ENCODE data around the gene UBL3. TPM values are rescaled to one million over a fixed set of nuclear protein-coding genes. Genes with fewer than 3 reads are reported as not detected.

Gene UBL3
- total RNA-seq, 1 experiment from 2014 or later = 19.0 TPM

DNA sequence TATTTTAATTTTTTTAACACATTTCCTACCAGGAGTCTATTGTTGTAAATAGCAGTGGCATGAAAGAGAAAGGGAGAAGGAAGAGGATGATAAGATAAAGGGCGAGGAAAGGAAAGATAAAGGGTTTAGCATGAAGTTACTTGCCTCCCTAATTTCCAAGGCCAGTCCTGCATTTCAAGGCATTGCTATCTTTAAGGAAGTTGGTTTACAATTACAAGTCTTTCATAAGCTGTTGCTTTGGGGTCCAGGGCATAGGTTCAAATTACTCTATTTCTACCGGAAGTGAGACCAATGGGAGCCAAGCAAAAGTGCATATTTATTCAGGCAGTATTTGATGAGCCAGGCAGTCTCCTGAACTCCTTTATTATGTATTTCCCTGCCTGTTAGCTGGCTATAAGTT is 27.7 kb upstream of the UBL3 start:
- Histone ChIP-seq H4K91ac (ENCODE audit: insufficient read length, low read depth, low read length) (no peak overlapping the region), H2AFZ (ENCODE audit: low read length) (no peak overlapping the region), H3K9me3 (ENCODE audit: control insufficient read depth, low read depth, low read length) (no peaks in the 10 kb centered on the region), H3K79me1 (ENCODE audit: insufficient read depth, low read depth, low read length, poor library complexity, severe bottlenecking) (no peaks in the 10 kb centered on the region), H3K56ac (ENCODE audit: insufficient read length, low read depth, low read length) (no peak overlapping the region), H2BK15ac (ENCODE audit: low read depth, low read length) (no peak overlapping the region), H4K20me1 (ENCODE audit: control insufficient read depth, insufficient read depth, insufficient read length) (no peaks in the 10 kb centered on the region), H3K23ac (ENCODE audit: insufficient read length, low read depth, low read length) (no peak overlapping the region), H4K8ac (replicated peaks; ENCODE audit: insufficient read length, low read depth, low read length) (no peak overlapping the region), H2BK12ac (ENCODE audit: insufficient read length, low read depth, low read length) (no peak overlapping the region), H3K4me1 (ENCODE audit: insufficient read depth, low read length) (peaks cover 13% of the 10 kb centered on the region; the same call in 1 of the 2 replicates), H3K79me2 (ENCODE audit: insufficient read depth, low read length) (no peaks in the 10 kb centered on the region), H3K9ac (ENCODE audit: extremely low read depth, insufficient read length, low read length) (no peak overlapping the region), H2BK120ac (ENCODE audit: low read depth, low read length, poor library complexity, severe bottlenecking) (no peak overlapping the region), H2AK5ac (ENCODE audit: insufficient read length, low read length) (no peak overlapping the region), H2BK20ac (ENCODE audit: low read depth, low read length, poor library complexity, severe bottlenecking) (no peak overlapping the region), H3K27me3 (ENCODE audit: insufficient read depth, low read length) (no peaks in the 10 kb centered on the region), H3K4ac (ENCODE audit: low read depth, low read length) (no peak overlapping the region), H3K23me2 (ENCODE audit: insufficient read length, low read depth, low read length, poor library complexity, severe bottlenecking) (no peaks in the 10 kb centered on the region), H3K14ac (ENCODE audit: insufficient read depth, low read length) (no peak overlapping the region), H3K4me2 (ENCODE audit: insufficient read depth, insufficient read length, low read length) (no peak overlapping the region), H3K27ac (ENCODE audit: insufficient read length, low read depth, low read length) (no peak overlapping the region), H3K18ac (ENCODE audit: insufficient read length, low read depth, low read length) (no peak overlapping the region), H3T11ph (ENCODE audit: low read length) (no peak overlapping the region), H2BK5ac (ENCODE audit: insufficient read length, low read length) (no peak overlapping the region), H4K5ac (ENCODE audit: insufficient read length, low read depth, low read length) (no peak overlapping the region)
- WGBS (ENCODE audit: extremely low coverage, insufficient read length, low lambda C conversion rate) = no CpG with 5 or more reads among the region's 2 CpGs
- Mint-ChIP-seq H3K27ac (no peak overlapping the region), H3K4me3 (no peak overlapping the region), H3K4me1 (peaks cover 36 to 43% of the 10 kb centered on the region in 2 experiments), H3K9me3 (no peaks in the 10 kb centered on the region), H3K36me3 (ENCODE audit: insufficient read depth in 1 of 3, low read depth in 3 of 3) (no peaks in the 10 kb centered on the region), H3K27me3 (ENCODE audit: low read depth) (no peaks in the 10 kb centered on the region)
- DNase-seq = no peak
- TF ChIP-seq CTCF (conservative IDR thresholded peaks at IDR 0.05) = no peak
